Measurements from ENCODE around the gene BAHCC1.

Gene BAHCC1

DNA sequence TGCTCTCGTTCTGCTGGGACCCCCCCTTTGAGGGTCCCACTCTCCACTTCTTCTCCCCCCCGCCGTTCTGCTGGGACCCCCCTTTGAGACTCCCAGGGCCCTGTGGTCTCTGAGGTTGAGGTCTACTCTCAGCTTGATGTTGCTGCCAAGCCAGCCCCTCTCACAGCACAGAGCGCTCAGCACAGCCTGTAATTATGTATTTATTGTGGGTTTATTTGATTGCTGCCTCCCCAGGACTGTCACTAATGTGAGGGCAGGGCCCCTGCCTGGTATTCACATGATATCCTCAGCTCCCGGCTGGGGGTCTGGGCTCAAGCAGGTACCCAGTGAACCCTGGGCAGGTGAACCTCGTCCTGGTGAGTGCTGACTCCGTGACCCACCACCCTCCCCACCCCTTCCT lies 81.9 kb downstream of the BAHCC1 start:
- DNase-seq (ENCODE audit: low read depth in 2 of 3, low spot score in 2 of 3) = no peak

DNA sequence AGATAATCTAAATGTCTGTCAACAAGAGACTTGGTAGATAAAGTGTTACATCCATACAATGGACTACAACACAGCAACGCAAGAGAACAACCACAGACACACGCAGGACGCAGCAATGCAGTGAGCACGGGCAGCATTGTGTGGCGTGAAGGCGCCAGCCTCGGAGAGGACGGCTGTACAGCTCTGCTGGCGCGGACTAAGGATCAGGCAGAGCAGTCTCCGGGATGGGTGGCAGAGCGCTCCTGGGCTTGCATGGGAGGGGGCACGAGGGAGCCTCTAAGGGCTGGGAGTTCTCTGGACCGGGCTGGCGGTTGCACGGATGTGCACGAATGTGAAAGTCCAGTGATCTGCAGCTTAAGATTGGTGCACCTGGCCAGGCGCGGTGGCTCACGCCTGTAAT lies 82.9 kb downstream of the BAHCC1 start:
- no peak for DNase-seq (ENCODE audit: low read depth in 2 of 3, low spot score in 2 of 3)

DNA sequence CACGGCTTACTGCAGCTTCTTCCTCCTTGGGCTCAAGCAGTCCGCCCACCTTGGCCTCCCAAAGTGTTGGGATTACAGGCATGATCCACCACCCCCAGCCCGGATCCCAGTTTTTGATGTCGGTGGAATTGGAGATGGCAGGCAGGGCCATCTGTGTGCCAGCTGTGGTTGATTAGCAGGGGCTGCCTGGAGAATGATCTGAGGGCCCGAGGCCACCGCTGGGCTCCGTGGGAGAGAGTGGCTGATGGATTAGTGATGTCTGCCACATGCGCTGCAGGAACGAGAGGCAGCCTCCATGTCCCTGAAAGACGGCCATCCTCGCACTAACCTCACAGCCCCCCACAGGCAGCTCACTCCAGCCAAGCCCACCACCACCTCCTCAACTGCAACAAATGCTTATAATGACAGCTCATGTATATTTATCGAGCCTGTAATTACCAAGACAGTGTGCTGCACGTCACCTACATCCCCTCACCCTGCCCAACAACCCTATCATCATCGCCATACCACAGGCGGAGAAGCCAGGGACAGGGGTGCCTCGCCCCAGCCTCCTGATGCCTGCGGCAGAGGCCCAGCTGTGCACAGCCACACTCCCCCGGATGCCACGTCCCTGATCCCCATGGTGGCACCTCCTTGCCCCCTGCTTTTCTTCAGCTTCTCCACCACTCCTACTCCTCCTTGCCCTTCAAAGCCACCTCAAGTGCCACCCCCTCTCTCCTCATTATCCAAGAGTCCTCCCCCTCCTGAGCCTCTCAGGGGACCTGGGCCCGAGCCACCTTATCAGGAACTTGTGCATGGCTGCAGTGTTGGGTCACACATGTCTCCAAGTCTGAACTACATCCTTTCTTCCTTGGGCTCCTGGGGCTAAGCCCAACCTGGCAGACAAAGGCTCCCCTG lies 84.2 kb downstream of the BAHCC1 start:
- no peak for DNase-seq (ENCODE audit: low read depth in 2 of 3, low spot score in 2 of 3)

DNA sequence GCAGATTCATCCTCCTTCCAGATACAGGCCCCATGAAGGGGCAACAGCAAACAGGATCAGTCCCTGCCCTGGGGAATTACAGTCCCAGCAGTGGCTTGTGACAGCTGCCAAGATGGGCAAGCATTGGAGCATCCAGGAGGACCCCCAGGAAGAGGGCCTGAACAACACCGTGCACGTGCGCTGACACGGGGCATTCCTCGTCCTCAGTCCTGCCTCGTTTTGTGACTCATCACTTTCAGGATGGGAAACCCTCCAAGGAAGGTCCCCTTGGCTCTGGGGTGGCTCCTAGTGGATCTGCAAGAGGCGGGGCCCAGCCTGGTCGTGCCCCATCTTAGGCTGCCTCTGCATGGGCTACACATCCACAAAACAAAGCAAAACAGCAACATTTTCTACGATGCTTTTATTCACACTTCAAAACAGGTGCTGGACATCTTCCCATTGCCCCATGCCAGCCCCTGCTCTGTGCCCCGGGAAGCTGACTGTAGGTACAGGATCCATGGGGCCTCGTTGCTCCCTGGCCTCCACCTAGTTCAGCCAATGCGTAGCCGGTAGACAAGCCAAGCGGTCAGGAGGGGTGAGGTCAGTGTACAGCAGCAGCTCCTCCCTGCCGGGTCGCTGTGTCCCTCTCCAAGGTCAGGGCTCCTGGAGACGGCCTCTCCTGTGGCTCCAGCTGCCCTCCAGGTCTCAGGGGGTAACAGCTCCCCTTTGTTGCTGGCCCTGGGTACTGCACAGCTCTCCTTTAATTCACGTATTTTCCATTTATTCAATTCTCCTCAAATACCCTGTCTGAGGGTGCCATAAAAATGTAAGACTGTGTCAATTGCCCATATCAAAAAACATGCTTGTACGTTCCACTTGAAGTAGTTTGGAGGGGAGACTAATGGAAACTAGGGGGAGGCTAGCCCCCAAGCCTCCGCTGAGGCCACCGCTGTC lies 85.1 kb downstream of the BAHCC1 start:
- no peak for DNase-seq (ENCODE audit: low read depth in 2 of 3, low spot score in 2 of 3)

DNA sequence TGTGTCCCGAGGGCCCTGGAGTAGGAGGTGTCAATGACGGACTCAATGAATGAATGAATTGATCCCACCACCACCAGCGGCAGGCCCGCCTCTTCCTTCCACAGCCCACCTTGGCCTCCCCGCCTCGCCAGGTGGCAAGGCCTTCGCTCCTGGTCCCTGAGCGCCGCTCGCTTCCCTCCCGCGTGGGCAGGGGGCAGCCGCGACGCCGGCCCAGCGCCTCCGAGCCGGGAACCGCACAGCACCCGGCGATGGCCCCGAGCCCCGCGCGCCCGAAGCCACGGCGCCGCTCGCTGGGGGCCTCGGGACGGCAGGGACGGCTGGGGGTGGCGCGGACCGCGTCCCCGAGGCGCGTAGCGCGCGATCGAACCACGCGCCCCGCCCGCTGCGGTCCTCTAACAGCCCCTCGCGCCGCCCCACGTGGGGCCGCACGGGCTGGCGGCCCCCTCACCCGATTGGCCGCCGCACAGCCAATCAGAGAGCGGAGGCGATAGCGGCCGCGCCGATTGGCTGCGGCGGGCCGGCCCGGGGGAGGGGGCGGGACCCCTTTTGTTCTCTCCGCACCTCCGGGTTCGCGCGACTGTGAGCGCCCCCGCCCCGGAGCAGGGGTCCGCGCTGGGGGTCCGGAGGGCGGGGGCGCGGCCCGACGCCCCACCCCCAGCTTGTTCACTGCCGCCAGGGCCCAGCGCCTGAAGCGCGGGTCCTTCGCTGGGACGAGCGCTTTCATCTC lies 86.0 kb downstream of the BAHCC1 start:
- DNase-seq (ENCODE audit: low read depth in 2 of 3, low spot score in 2 of 3) = no peak

DNA sequence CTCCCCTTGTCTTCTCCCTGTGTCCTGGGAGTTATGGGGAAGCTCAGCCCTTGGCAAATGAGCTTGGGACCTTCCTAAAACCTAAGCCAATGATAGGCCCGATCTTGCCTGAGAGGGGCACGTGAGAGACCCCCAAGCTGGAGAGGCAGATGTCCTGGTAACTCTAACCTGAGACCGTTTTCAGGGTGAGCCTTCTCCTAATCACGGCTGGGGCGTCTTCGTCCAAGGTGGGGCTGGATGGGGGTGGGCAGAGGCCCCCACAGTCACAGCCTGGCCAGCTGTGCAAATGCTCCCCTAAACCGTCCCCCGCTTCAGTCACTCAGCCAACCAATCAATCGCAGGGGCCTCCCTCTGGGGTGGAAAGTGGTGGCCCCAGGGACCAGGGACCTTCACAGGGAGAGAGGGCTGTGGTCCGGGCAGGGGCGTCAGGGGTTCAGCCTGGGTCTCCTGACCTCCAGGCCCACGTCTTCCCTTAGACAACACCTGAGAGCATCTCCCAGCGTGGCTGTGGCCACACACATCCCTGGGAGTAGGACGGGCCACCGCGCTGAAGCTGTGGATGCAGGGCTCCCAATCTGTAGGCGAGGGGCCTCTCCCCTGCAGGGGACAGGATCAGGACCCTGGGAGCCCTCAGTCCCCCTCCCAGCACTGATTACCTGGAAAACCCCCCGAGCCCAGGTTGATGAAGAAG lies 86.7 kb downstream of the BAHCC1 start:
- DNase-seq (ENCODE audit: low read depth in 2 of 3, low spot score in 2 of 3) = no peak

- no peak for DNase-seq (ENCODE audit: low read depth in 2 of 3, low spot score in 2 of 3)
Measured at GRCh38 chr17:81482673-81483072, 87.4 kb downstream of the BAHCC1 start.

- no peak for DNase-seq (ENCODE audit: low read depth in 2 of 3, low spot score in 2 of 3)
Measured at GRCh38 chr17:81483085-81483861, 88.0 kb downstream of the BAHCC1 start.

DNA sequence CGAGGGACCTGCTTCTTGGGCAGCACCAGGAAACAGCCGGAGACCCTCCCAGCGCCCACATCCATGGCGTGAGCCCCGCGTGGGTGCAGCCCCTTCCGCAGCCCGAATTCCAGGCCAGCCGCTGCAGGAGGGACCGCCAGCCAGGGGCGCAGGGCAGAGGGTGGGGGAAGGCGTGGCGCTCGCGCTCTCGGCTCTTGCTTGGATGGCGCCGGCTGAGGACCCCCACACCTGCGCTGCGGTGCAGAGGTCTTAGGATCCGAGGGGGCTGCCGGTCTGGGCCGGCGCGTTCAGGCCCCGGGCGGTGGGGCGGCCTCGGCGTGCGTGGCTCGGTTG lies 88.6 kb downstream of the BAHCC1 start:
- no peak for DNase-seq (ENCODE audit: low read depth in 2 of 3, low spot score in 2 of 3)

GRCh38 chr17:81484195-81484979 lies 89.1 kb downstream of the BAHCC1 start:
- DNase-seq (ENCODE audit: low read depth in 2 of 3, low spot score in 2 of 3) = peak; percentile 84 to 85 (median 84)

DNA sequence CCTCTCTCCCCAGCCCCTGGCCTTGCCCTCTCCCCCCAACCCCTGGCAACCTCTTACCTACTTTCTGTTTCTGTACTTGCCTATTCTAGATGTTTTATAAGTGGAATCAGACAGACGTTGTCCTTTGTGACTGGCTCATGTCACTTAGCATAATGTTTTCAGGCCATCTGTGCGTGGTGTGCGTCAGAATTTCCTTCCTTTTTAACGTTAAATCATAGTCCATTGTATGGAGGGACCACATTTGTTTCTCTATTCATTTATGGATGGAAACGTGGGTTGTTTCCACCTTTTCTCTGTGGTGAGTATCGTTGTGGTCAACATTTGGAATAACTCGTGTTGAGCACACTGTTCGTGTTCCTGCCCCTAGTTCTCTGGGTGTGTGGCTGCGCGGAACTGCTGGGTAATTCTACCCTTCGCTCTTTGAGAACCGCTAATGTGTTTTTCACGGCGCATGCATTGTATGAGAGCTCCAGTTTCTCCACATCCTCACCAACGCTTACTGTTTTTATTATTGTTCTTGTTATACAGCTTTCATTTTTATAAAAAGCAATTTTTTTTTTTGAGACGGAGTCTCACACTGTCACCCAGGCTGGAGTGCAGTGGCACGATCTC lies 91.0 kb downstream of the BAHCC1 start:
- DNase-seq (ENCODE audit: low read depth in 2 of 3, low spot score in 2 of 3) = no peak

GRCh38 chr17:81487089-81487486 lies 91.8 kb downstream of the BAHCC1 start:
- no peak for DNase-seq (ENCODE audit: low read depth in 2 of 3, low spot score in 2 of 3)

DNA sequence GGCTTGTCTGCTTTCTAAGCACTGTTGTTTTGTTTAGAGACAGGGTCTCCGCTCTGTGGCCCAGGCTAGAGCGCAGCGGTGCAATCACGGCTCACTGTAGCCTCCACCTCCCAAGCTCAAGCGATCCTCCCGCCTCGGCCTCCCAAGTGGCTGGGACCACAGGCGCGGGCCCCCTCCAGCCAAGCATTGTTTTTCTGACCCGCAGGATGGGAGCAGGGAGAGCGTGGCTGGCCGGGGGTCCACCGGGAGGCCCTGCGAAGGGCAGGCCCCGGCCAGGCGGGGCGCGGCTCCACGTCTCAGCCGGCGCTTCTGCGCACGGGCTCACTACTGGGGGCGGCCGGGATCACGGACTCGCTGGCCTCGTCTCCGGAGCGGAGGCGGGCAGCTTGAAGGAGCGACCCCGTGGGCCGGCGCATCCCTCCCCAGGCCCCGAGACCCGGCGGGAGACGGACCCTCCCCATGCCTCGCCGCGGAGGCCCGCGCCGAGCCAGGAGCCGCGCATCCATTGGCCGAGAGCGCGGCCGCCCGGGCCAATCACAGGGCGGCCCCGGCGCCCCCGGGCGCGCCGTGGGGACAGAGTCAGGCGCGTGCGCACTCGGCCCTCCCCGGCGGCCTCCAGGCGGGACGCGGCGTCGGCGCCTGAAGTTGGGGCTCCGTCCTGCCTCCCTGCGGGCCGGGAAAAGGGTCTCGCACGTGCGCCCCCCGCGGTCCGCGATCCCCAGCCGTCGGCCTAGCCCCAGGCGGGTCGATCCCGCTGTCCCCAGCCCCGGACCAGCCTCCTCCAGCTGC lies 92.4 kb downstream of the BAHCC1 start:
- DNase-seq (ENCODE audit: low read depth in 2 of 3, low spot score in 2 of 3) = peak in 2 of 3 experiments; percentile 55 to 66

- no peak for DNase-seq (ENCODE audit: low read depth in 2 of 3, low spot score in 2 of 3)
Measured at GRCh38 chr17:81488276-81488860, 93.1 kb downstream of the BAHCC1 start.

DNA sequence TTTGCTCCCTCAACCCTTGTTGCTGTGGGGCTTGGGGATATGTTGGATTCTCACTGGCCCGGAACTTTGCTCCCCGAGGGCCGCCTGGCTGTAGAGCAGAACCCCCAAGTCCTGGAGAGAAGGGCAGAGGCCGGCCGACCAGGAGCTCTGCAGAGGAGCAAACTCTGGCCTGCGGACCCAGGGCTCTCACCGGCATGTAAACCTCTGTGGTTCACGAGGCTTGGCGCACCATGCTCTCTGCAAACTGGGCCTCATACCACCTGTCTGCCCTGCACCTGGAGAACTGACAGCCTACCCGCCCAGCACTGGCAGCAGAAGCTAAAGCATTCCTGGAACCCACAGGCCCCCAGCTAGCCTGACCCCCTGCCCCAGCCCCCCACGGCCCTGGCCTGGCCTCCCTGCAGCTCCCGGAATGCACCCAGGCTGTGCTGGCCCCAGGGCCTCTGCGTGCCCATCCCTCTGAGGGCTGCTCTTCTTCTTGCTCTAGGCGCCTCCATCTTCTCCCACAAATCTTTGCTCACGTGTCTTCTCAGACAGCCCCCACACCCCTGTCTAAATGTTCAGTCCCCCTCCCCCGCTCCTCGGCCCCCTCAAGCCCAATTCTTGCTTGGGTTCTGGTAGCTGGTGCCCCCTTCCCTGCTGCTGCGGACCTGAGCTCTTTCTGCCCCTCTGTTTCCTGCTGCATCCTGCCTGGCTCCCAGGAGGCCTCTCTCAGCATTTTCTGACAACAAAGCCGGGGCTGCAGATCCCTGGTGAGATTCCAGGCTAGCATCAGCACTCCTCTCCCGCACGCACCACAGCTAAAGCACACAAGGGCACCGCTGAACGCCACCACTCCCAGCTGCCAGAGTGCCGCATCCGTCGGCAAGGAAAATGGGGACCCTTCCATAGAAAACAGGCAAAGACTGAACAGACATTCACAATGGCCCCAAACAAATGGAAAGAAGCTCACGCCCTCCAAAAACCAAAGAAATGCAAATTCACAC lies 94.0 kb downstream of the BAHCC1 start:
- DNase-seq (ENCODE audit: low read depth in 2 of 3, low spot score in 2 of 3) = no peak

Data from activated CD8-positive, alpha-beta memory T cell treated with anti-CD3 and anti-CD28 coated beads for 48 hours (primary cell).